HUES64 (cell line): Measurements from ENCODE around the gene IQCF2.

Source experiments
- H3K27ac ChIP-seq: 2 replicates; pipeline ENCODE4 v1.7.0; 2013; ENCODE audit warnings: low read depth, low read length, inconsistent platforms
- H3K27me3 ChIP-seq: 2 replicates; pipeline ENCODE4 v1.6.1; 2013; ENCODE audit warnings: mild to moderate bottlenecking, low read length; ENCODE audit not compliant: insufficient read depth
- H3K36me3 ChIP-seq: 2 replicates; pipeline ENCODE4 v1.6.1; 2013; ENCODE audit warnings: mild to moderate bottlenecking, low read length; ENCODE audit not compliant: insufficient read depth
- H3K4me1 ChIP-seq: 2 replicates; pipeline ENCODE4 v1.6.1; 2013; ENCODE audit warnings: mild to moderate bottlenecking, low read length, moderate library complexity; ENCODE audit not compliant: insufficient read depth
- H3K4me3 ChIP-seq: 2 replicates; pipeline ENCODE4 v1.5.1; 2013; ENCODE audit warnings: mild to moderate bottlenecking, low read length, moderate library complexity
- H3K9ac ChIP-seq: 2 replicates; pipeline ENCODE4 v1.6.1; 2013; ENCODE audit warnings: mild to moderate bottlenecking, low read depth, low read length
- H3K9me3 ChIP-seq: 2 replicates; pipeline ENCODE4 v1.6.1; 2013; ENCODE audit warnings: low read depth, low read length; ENCODE audit not compliant: insufficient read depth
- WGBS: fragments of 150-250, 120-280 bp; methylation state at CpG from one replicate; pipeline ENCODE4 v1.1.7; 2013; ENCODE audit warnings: missing lambda C conversion rate; 5-methylcytosine and 5-hydroxymethylcytosine counted together

Gene IQCF2

DNA sequence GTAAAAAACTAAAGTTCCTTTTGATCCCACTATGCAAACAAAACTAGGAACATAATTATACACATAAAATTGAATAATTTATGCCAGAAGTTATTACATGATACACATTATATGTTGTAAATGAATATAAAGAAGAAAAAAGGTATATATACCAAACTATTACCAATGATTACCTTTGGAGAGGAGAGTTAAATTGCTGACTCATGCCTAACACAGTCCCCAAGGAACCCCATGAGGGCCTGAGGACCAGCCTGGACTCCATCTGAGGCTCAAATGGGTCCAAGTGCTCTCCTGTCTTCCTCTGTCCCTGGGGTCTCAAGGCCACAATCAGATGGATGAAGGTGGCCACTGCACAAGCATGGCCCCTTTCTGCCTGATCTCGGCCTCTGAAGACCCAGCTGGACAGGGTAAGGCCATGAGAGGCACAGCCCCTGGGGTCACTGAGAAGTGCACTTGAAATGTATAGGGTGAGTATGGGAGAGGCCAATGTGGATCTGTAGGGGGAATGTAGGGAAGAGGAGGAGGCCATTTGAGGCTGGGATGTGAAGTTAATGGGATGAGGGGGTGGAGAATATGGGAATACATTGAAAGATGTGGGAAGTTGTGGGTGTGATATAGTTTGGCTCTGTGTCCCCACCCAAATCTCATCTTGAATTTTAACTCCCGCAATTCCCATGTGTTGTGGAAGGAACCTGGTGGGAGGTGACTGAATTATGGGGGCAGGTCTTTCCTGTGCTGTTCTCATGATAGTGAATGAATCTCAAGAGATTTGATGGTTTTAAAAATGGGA lies 42.8 kb downstream of the IQCF2 start:
- Histone ChIP-seq H3K27me3 (no peaks in the 10 kb centered on the region), H3K9ac (no peak overlapping the region), H3K36me3 (no peaks in the 10 kb centered on the region), H3K9me3 (no peaks in the 10 kb centered on the region), H3K4me3 (no peak overlapping the region), H3K4me1 (peaks cover 8% of the 10 kb centered on the region; the same call in 1 of the 2 replicates), H3K27ac (no peak overlapping the region)
- 94% methylated on average over 2 of the region's 2 CpGs for WGBS

- Histone ChIP-seq H3K36me3 (no peaks in the 10 kb centered on the region), H3K4me1 (no peaks in the 10 kb centered on the region), H3K27ac (no peak overlapping the region), H3K9ac (no peak overlapping the region), H3K9me3 (no peaks in the 10 kb centered on the region), H3K4me3 (no peak overlapping the region), H3K27me3 (no peaks in the 10 kb centered on the region)
- 92% methylated on average over 3 of the region's 4 CpGs for WGBS
Observed at GRCh38 chr3:51908026-51908425, 46.6 kb downstream of the IQCF2 start.
